Astrocyte of the cerebellum (primary cell): Measurements from ENCODE around the gene TSEN2.

Source experiments
- DNase-seq: peaks from one replicate; pipeline ENCODE4 v3.0.0-alpha.2; 2011; ENCODE audit warnings: low read depth
- H3K4me3 ChIP-seq: 2 replicates; pipeline ENCODE4 v1.5.1; 2011; ENCODE audit warnings: mild to moderate bottlenecking, low read depth, low read length, moderate library complexity
- in situ Hi-C: cut with HindIII; loops from 2 replicates; pipeline ENCODE4 v1.10.0; 2017; ENCODE audit warnings: low sequenced_read_pairs
- TF ChIP-seq, protein P1 (sequence below): IDR thresholded peaks from 2 replicates; pipeline ENCODE4 v1.5.1; 2012; ENCODE audit warnings: low read length, low read depth, moderate library complexity, mild to moderate bottlenecking; ENCODE audit errors: missing control alignments

The TSEN2 gene

DNA sequence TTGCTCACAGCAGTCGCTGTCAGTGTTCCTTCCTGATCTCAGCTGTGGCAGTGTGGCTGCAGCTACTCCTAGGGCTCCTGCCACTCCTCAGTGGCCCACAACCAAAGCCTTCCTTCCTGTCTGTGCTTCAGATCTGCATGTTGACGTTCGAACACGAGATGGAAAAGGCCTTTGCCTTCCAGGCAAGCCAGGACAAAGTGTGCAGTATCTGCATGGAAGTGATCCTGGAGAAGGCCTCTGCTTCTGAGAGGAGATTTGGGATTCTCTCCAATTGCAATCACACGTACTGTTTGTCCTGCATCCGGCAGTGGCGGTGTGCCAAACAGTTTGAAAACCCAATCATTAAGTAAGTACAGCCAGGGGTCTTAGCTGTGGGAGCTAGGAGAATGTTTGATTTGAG lies 90.4 kb downstream of the TSEN2 start:
- in situ Hi-C loops, result no loop called here
- TF ChIP-seq, protein P1, sequence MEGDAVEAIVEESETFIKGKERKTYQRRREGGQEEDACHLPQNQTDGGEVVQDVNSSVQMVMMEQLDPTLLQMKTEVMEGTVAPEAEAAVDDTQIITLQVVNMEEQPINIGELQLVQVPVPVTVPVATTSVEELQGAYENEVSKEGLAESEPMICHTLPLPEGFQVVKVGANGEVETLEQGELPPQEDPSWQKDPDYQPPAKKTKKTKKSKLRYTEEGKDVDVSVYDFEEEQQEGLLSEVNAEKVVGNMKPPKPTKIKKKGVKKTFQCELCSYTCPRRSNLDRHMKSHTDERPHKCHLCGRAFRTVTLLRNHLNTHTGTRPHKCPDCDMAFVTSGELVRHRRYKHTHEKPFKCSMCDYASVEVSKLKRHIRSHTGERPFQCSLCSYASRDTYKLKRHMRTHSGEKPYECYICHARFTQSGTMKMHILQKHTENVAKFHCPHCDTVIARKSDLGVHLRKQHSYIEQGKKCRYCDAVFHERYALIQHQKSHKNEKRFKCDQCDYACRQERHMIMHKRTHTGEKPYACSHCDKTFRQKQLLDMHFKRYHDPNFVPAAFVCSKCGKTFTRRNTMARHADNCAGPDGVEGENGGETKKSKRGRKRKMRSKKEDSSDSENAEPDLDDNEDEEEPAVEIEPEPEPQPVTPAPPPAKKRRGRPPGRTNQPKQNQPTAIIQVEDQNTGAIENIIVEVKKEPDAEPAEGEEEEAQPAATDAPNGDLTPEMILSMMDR, result no peak
- no peak overlapping the region for H3K4me3 ChIP-seq
- no peak for DNase-seq

DNA sequence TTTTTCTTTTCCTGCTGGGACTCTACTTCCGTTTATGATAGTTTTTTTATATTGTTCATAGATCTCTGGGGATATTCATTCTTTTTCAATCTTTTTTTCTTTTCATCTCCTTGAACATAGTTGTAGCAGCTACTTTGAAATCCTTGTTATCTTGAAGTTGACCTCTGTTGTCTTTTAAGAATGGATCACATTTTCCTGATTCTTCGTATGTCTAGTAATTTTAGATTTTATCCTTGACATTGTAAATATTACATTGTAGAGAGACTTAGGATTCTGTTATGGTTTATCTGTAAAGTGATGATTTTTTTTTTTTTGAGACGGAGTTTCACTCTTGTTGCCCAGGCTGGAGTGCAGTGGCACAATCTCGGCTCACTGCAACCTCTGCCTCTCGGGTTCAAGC lies 93.1 kb downstream of the TSEN2 start:
- in situ Hi-C loops, result no loop called here
- no peak for DNase-seq
- no peak overlapping the region for H3K4me3 ChIP-seq
- TF ChIP-seq, protein P1, result no peak

DNA sequence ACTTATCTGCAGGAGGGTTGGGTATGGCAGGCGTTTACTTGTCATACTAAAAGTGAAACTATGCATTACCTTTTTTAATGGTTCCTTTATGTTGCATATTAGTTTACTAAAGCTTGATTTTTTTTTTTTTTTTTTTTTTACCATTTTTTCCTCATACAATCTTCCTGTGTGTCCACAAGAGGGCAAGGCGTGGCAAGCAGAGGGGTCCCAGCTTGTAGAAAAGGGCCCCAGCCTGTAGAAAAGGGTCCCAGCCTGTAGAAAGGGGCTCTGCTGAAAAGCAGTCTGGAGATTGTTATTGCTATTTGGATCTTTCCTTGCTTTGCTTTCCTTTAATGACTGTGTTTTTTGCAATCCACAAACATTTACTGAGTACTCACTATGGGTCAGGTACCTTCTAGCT lies 94.5 kb downstream of the TSEN2 start:
- no peak overlapping the region for H3K4me3 ChIP-seq
- in situ Hi-C loops, result no loop called here
- TF ChIP-seq, protein P1, result peak; percentile 22
- DNase-seq, result no peak

DNA sequence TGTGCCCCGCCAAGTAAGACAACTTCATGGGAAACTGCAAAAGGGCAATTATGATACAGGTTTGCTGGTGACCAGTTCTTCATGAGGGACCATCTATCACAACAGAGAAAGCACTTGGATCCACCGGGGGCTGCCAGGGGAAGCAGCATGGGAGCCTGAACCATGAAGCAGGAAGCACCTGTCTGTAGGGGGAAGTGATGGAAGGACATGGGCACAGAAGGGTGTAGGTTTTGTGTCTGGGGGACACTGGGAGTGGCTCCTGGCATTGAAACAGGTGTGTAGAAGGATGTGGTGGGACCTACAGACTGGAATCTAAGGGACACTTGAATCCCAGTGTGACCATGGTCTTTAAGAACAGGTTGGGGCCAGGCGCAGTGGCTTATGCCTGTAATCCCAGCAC lies 95.2 kb downstream of the TSEN2 start:
- TF ChIP-seq, protein P1, result no peak
- H3K4me3 ChIP-seq, result no peak overlapping the region
- in situ Hi-C loops, result no loop called here
- no peak for DNase-seq

DNA sequence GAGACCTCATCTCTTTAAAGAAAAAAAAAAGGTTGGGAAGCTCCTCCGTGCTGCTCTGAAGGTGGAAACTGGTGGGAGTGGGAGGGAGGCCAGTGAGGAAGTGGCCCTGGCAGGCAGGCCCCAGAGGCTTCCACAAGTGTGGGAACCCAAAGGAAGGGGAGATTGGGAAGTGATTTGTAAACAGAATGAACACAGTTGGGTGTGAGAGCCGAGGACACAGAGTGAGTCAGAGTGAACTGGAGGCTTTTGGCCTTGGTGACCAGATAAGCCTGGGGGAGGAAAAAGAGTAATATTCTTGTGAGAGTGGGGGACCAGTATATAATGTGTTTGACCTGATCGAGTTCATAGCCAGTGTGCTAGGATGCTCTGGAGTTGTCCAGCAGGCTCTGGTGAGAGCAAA lies 95.6 kb downstream of the TSEN2 start:
- no peak overlapping the region for H3K4me3 ChIP-seq
- no peak for DNase-seq
- TF ChIP-seq, protein P1, result no peak
- in situ Hi-C loops, result no loop called here

DNA sequence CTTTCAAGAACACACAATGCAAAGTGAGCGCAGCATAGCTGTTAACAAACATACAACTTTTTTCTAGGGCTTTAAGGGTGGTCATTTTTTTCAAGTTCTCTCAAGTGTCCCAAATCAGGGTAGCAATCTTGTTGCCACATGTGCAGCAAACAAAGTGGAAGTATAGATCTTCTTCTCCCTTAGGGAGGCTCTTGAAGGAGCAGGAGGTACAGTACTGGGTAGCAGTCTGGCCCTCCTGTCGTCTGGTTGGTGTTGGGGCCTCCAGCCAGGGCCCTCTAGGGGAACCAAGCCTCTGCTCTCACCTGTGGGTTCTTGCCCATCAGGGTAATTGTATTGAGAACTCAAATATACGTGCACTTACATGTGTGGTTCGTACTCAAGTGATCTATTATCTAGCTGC lies 98.5 kb downstream of the TSEN2 start:
- H3K4me3 ChIP-seq, result no peak overlapping the region
- no peak for DNase-seq
- TF ChIP-seq, protein P1, result no peak
- in situ Hi-C loops, result no loop called here
